SK-N-SH treated with all-trans-retinoic acid at 6 μM for 48 hours (cell line): Measurements from ENCODE around the gene FLT3.

Source experiments
- ATAC-seq: fragments of 200-7000 bp; cut with Tn5 transposase; 3 replicates; pipeline ENCODE4 v1.9.1; 2020; ENCODE audit warnings: mild to moderate bottlenecking, moderate library complexity
- ARNTL ChIP-seq: fragments of 450-650 bp; formaldehyde crosslinking; IDR thresholded peaks from 2 replicates; pipeline ENCODE4 v1.5.0; 2020; ENCODE audit warnings: low read depth, mild to moderate bottlenecking, moderate library complexity, borderline replicate concordance
- BACH2 ChIP-seq: fragments of 250-450 bp; sonication (Bioruptor Pico); IDR thresholded peaks from 2 replicates; pipeline ENCODE4 v1.9.0; 2021; ENCODE audit warnings: mild to moderate bottlenecking, borderline replicate concordance
- CREB5 ChIP-seq: fragments of 250-450 bp; sonication (Bioruptor Pico); IDR thresholded peaks from 2 replicates; pipeline ENCODE4 v1.5.1; 2020; ENCODE audit warnings: low read depth, mild to moderate bottlenecking, moderate library complexity
- CSDC2 ChIP-seq: fragments of 250-450 bp; sonication (Bioruptor Pico); IDR thresholded peaks from 2 replicates; pipeline ENCODE4 v1.5.0; 2020; ENCODE audit warnings: mild to moderate bottlenecking, moderate library complexity
- CSRNP3 ChIP-seq: fragments of 250-450 bp; sonication (Bioruptor Pico); IDR thresholded peaks from 2 replicates; pipeline ENCODE4 v1.5.1; 2021; ENCODE audit warnings: mild to moderate bottlenecking, moderate library complexity
- ESRRG ChIP-seq: fragments of 250-450 bp; sonication (Bioruptor Pico); IDR thresholded peaks from 2 replicates; pipeline ENCODE4 v1.6.1; 2021; ENCODE audit warnings: mild to moderate bottlenecking
- GLIS3 ChIP-seq: fragments of 250-450 bp; sonication (Bioruptor Pico); IDR thresholded peaks from 2 replicates; pipeline ENCODE4 v1.5.0; 2020; ENCODE audit warnings: mild to moderate bottlenecking, moderate library complexity
- ISL1 ChIP-seq: fragments of 250-450 bp; sonication (Bioruptor Pico); IDR thresholded peaks from 2 replicates; pipeline ENCODE4 v2.1.2; 2022; ENCODE audit warnings: mild to moderate bottlenecking, moderate library complexity
- OSR1 ChIP-seq: fragments of 250-450 bp; sonication (Bioruptor Pico); IDR thresholded peaks from 2 replicates; pipeline ENCODE4 v1.8.0; 2022; ENCODE audit warnings: moderate library complexity, mild to moderate bottlenecking, inconsistent platforms
- PATZ1 ChIP-seq: fragments of 250-450 bp; sonication (Bioruptor Pico); IDR thresholded peaks from 2 replicates; pipeline ENCODE4 v1.8.0; 2020; ENCODE audit warnings: mild to moderate bottlenecking, moderate library complexity, borderline replicate concordance
- POU6F1 ChIP-seq: fragments of 250-450 bp; sonication (Bioruptor Pico); IDR thresholded peaks from 2 replicates; pipeline ENCODE4 v1.8.0; 2021; ENCODE audit warnings: low read depth, mild to moderate bottlenecking, moderate library complexity, borderline replicate concordance
- PPARA ChIP-seq: fragments of 250-450 bp; sonication (Bioruptor Pico); IDR thresholded peaks from 2 replicates; pipeline ENCODE4 v1.5.0; 2020; ENCODE audit warnings: mild to moderate bottlenecking, borderline replicate concordance
- RARB ChIP-seq: fragments of 250-450 bp; sonication (Bioruptor Pico); IDR thresholded peaks from 2 replicates; pipeline ENCODE4 v1.8.0; 2021; ENCODE audit warnings: mild to moderate bottlenecking, moderate library complexity
- SNAI2 ChIP-seq: fragments of 250-450 bp; sonication (Bioruptor Pico); IDR thresholded peaks from 2 replicates; pipeline ENCODE4 v1.5.0; 2020; ENCODE audit warnings: mild to moderate bottlenecking, moderate library complexity
- TCF4 ChIP-seq: fragments of 250-450 bp; sonication (Bioruptor Pico); IDR thresholded peaks from 2 replicates; pipeline ENCODE4 v1.8.0; 2021; ENCODE audit warnings: mild to moderate bottlenecking, moderate library complexity, borderline replicate concordance
- TOX ChIP-seq: fragments of 250-450 bp; sonication (Bioruptor Pico); IDR thresholded peaks from 2 replicates; pipeline ENCODE4 v1.8.0; 2021; ENCODE audit warnings: mild to moderate bottlenecking, moderate library complexity, borderline replicate concordance
- TSHZ2 ChIP-seq: fragments of 250-450 bp; sonication (Bioruptor Pico); IDR thresholded peaks from 2 replicates; pipeline ENCODE4 v1.5.0; 2020; ENCODE audit warnings: mild to moderate bottlenecking, moderate library complexity
- ZC3H10 ChIP-seq: fragments of 250-450 bp; sonication (Bioruptor Pico); IDR thresholded peaks from 2 replicates; pipeline ENCODE4 v1.5.1; 2021; ENCODE audit warnings: mild to moderate bottlenecking, moderate library complexity
- ZFP3 ChIP-seq: fragments of 250-450 bp; sonication (Bioruptor Pico); IDR thresholded peaks from 2 replicates; pipeline ENCODE4 v1.5.0; 2020; ENCODE audit warnings: mild to moderate bottlenecking, moderate library complexity
- ZFP30 ChIP-seq: fragments of 450-650 bp; formaldehyde crosslinking; IDR thresholded peaks from 2 replicates; pipeline ENCODE4 v1.5.0; 2022; ENCODE audit warnings: mild to moderate bottlenecking, moderate library complexity
- ZNF565 ChIP-seq: fragments of 450-650 bp; formaldehyde crosslinking; conservative IDR thresholded peaks from 2 replicates; pipeline ENCODE4 v1.5.0; 2020; ENCODE audit warnings: low read depth, mild to moderate bottlenecking, moderate library complexity
- ZNF70 ChIP-seq: fragments of 450-650 bp; formaldehyde crosslinking; IDR thresholded peaks from 2 replicates; pipeline ENCODE4 v1.5.0; 2020; ENCODE audit warnings: mild to moderate bottlenecking, moderate library complexity
- ZNF8 ChIP-seq: fragments of 450-650 bp; formaldehyde crosslinking; IDR thresholded peaks from 2 replicates; pipeline ENCODE4 v1.5.0; 2020; ENCODE audit warnings: mild to moderate bottlenecking, moderate library complexity

Gene FLT3

GRCh38 chr13:28001837-28002473 is 98.4 kb downstream of the FLT3 start:
- no peak for ATAC-seq

GRCh38 chr13:28001049-28001448 is 99.3 kb downstream of the FLT3 start:
- no peak for TF ChIP-seq TCF4
- TF ChIP-seq ISL1 (CRISPR knock-in tag) = no peak
- TF ChIP-seq PATZ1 (CRISPR knock-in tag) = no peak
- no peak for TF ChIP-seq ZFP30 (CRISPR knock-in tag)
- TF ChIP-seq POU6F1 = no peak
- TF ChIP-seq ESRRG (CRISPR knock-in tag) = no peak
- no peak for TF ChIP-seq TSHZ2
- TF ChIP-seq OSR1 = no peak
- no peak for TF ChIP-seq ZNF70
- no peak for TF ChIP-seq ZNF565
- TF ChIP-seq CSDC2 (CRISPR knock-in tag) = no peak
- no peak for TF ChIP-seq ZC3H10 (CRISPR knock-in tag)
- no peak for TF ChIP-seq CSRNP3 (CRISPR knock-in tag)
- TF ChIP-seq GLIS3 = no peak
- no peak for TF ChIP-seq ZNF8 (CRISPR knock-in tag)
- no peak for TF ChIP-seq ZFP3 (CRISPR knock-in tag)
- no peak for TF ChIP-seq TOX (CRISPR knock-in tag)
- no peak for TF ChIP-seq PPARA (CRISPR knock-in tag)
- ATAC-seq = no peak

More at GRCh38 chr13:28001837-28002473, 98.4 kb downstream of the FLT3 start:
- no peak for TF ChIP-seq ARNTL

GRCh38 chr13:28000567-28000966 is 99.8 kb downstream of the FLT3 start:
- TF ChIP-seq RARB (CRISPR knock-in tag) (no peak), CREB5 (CRISPR knock-in tag) (no peak), CSDC2 (CRISPR knock-in tag) (no peak), PATZ1 (CRISPR knock-in tag) (no peak), BACH2 (no peak), TCF4 (no peak), ZFP30 (CRISPR knock-in tag) (no peak), ZNF565 (no peak), SNAI2 (CRISPR knock-in tag) (no peak), ZNF70 (no peak), PPARA (CRISPR knock-in tag) (no peak), POU6F1 (no peak), ZNF8 (CRISPR knock-in tag) (no peak), OSR1 (no peak), ZFP3 (CRISPR knock-in tag) (no peak), ESRRG (CRISPR knock-in tag) (no peak), GLIS3 (no peak), ISL1 (CRISPR knock-in tag) (no peak), CSRNP3 (CRISPR knock-in tag) (no peak), TOX (CRISPR knock-in tag) (no peak)
- TF ChIP-seq, all 23 proteins: peak for 0
- no peak for ATAC-seq
